Measurements from ENCODE around the gene NLRP8.

The NLRP8 gene

DNA sequence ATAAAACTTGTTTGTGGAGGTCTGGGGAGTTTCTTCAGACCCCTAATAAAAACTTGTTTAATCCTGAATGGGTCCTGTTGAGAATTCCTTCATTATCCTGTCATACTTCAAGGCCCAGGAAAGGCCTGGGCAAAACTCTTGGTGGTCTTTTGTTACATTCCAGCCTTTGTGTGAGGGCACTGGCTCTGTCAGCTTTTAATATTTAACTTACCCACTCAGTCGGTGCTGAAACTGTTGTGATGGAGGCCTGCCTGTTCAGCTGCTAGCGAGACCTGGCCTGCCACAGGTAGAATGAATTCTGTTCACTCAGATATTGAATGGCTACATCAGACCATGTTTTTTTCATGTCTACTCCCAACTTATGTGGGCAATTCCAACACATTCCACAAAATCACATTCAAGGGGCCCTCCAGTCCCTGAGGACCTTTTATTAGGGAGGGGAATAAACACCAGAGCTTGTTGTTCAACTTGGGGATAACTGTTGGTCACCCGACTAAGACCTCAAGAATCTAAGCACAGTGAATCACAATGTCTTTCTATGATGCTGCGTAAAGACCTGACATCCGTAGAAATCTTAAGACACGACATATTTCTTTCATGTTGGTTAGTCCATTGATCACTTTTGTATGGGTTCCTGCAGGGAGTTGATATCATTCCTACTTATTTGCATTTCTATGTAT is 12.5 kb downstream of the NLRP8 start:
- H3K18ac ChIP-seq (ENCODE audit: low read length) = no peak overlapping the region
- no peak overlapping the region for H3K4ac ChIP-seq (ENCODE audit: low read length)
- no peak overlapping the region for H2AK5ac ChIP-seq (ENCODE audit: low read depth, low read length)
- no peaks in the 10 kb centered on the region for H3K27me3 ChIP-seq (ENCODE audit: control insufficient read depth in 3 of 3, insufficient read depth in 3 of 3, low read depth in 1 of 3, low read length in 3 of 3)
- DNase-seq (ENCODE audit: low spot score) = no peak
- no CpG with 5 or more reads among the region's 6 CpGs for WGBS, 2 donors (ENCODE audit: extremely low coverage in 2 of 2, insufficient read length in 2 of 2, insufficient replicate concordance in 1 of 2)
- H4K8ac ChIP-seq (ENCODE audit: low read depth, low read length) = no peak overlapping the region
- no peak overlapping the region for H2BK5ac ChIP-seq (ENCODE audit: low read length)
- H3K36me3 ChIP-seq (replicated peaks in 1 of 2; ENCODE audit: control insufficient read depth in 2 of 2, insufficient read depth in 2 of 2, low read length in 2 of 2) = no peaks in the 10 kb centered on the region
- H3K23ac ChIP-seq (ENCODE audit: low read depth, low read length, poor library complexity) = no peak overlapping the region
- H2BK12ac ChIP-seq (ENCODE audit: low read length) = no peak overlapping the region
- H3K79me1 ChIP-seq (ENCODE audit: low read depth, low read length) = no peaks in the 10 kb centered on the region
- H3K9me3 ChIP-seq (replicated peaks in 1 of 2; ENCODE audit: control insufficient read depth in 2 of 2, insufficient read depth in 1 of 2, low read depth in 1 of 2, low read length in 2 of 2) = peaks cover 0 to 35% of the 10 kb centered on the region in 2 donors
- no peak overlapping the region for H3K14ac ChIP-seq (ENCODE audit: low read length)
- no peaks in the 10 kb centered on the region for H3K4me1 ChIP-seq (ENCODE audit: control insufficient read depth in 2 of 2, insufficient read depth in 1 of 2, low read depth in 1 of 2, low read length in 2 of 2)
- H3K27ac ChIP-seq (replicated peaks; ENCODE audit: low read length) = no peak overlapping the region
- no peak overlapping the region for H3K9ac ChIP-seq (ENCODE audit: low read depth, low read length, poor library complexity)
- H4K91ac ChIP-seq (ENCODE audit: low read depth, low read length, poor library complexity) = no peak overlapping the region
- H3K4me3 ChIP-seq (ENCODE audit: low read length in 2 of 2) = no peak overlapping the region
- no peak overlapping the region for H3K4me2 ChIP-seq (ENCODE audit: insufficient read depth, low read length, poor library complexity, severe bottlenecking)
- no peak overlapping the region for H2BK120ac ChIP-seq (ENCODE audit: low read depth, low read length)
- no peak overlapping the region for H2AFZ ChIP-seq (ENCODE audit: low read length)
- no peak overlapping the region for H2BK15ac ChIP-seq (ENCODE audit: low read length)

DNA sequence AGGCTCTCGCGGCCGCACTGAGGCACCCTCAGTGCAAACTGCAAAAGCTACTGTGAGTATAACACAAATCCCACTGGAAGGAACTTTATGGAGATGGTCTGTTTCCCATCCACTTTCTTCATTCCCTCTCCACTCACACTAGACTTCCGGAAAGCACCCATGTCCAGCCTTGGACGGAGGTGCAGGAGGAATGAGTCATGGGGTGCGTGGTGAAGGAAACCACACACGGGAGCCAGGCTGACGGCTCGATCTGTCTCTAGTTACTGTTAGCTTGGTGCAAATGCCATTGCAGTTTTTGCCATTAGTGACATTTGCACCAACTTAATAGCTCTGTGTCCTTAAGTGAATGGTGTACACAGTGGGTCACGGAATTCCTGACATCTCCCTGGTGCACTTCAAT is 14.6 kb downstream of the NLRP8 start:
- Histone ChIP-seq H2BK12ac (ENCODE audit: low read length) (no peak overlapping the region), H3K4ac (ENCODE audit: low read length) (no peak overlapping the region), H3K4me1 (ENCODE audit: control insufficient read depth in 2 of 2, insufficient read depth in 1 of 2, low read depth in 1 of 2, low read length in 2 of 2) (no peaks in the 10 kb centered on the region), H3K27me3 (ENCODE audit: control insufficient read depth in 3 of 3, insufficient read depth in 3 of 3, low read depth in 1 of 3, low read length in 3 of 3) (no peaks in the 10 kb centered on the region), H3K79me1 (ENCODE audit: low read depth, low read length) (no peaks in the 10 kb centered on the region), H3K27ac (replicated peaks; ENCODE audit: low read length) (no peak overlapping the region), H4K8ac (ENCODE audit: low read depth, low read length) (no peak overlapping the region), H3K18ac (ENCODE audit: low read length) (no peak overlapping the region), H2AFZ (ENCODE audit: low read length) (no peak overlapping the region), H3K9me3 (replicated peaks in 1 of 2; ENCODE audit: control insufficient read depth in 2 of 2, insufficient read depth in 1 of 2, low read depth in 1 of 2, low read length in 2 of 2) (peaks cover 0 to 31% of the 10 kb centered on the region in 2 donors), H4K91ac (ENCODE audit: low read depth, low read length, poor library complexity) (no peak overlapping the region), H3K4me2 (ENCODE audit: insufficient read depth, low read length, poor library complexity, severe bottlenecking) (no peak overlapping the region), H3K14ac (ENCODE audit: low read length) (no peak overlapping the region), H3K36me3 (replicated peaks in 1 of 2; ENCODE audit: control insufficient read depth in 2 of 2, insufficient read depth in 2 of 2, low read length in 2 of 2) (no peaks in the 10 kb centered on the region), H2BK120ac (ENCODE audit: low read depth, low read length) (no peak overlapping the region), H2AK5ac (ENCODE audit: low read depth, low read length) (no peak overlapping the region), H2BK5ac (ENCODE audit: low read length) (no peak overlapping the region), H3K23ac (ENCODE audit: low read depth, low read length, poor library complexity) (no peak overlapping the region), H3K9ac (ENCODE audit: low read depth, low read length, poor library complexity) (no peak overlapping the region), H2BK15ac (ENCODE audit: low read length) (no peak overlapping the region), H3K4me3 (ENCODE audit: low read length in 2 of 2) (peak overlapping the region in 1 of 2 donors; percentile 9)
- DNase-seq (ENCODE audit: low spot score) = no peak
- WGBS, 2 donors (ENCODE audit: extremely low coverage in 2 of 2, insufficient read length in 2 of 2, insufficient replicate concordance in 1 of 2) = no CpG with 5 or more reads among the region's 10 CpGs

DNA sequence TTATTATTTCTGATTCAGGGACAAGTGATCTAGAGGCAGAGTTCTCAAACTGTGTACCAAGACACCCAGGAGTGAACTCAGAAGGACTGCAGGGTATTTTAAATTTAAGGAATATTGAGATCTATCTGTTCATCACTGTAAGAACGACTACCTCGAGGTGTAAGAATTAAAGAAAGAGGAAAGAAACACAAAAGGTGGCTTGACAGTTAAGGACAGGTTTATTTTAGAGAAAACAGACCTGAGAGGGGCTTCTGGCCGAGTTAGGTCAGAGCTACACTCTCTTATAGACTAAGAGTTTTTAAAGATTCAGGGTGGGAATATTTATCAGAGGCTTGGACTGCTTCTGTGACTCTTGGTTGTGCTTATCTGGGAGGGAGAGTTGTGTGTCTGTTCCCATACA is 26.4 kb downstream of the NLRP8 start:
- Histone ChIP-seq H4K8ac (ENCODE audit: low read depth, low read length) (no peak overlapping the region), H3K14ac (ENCODE audit: low read length) (no peak overlapping the region)
- no CpG with 5 or more reads among the region's 3 CpGs for WGBS, 2 donors (ENCODE audit: extremely low coverage in 2 of 2, insufficient read length in 2 of 2, insufficient replicate concordance in 1 of 2)

DNA sequence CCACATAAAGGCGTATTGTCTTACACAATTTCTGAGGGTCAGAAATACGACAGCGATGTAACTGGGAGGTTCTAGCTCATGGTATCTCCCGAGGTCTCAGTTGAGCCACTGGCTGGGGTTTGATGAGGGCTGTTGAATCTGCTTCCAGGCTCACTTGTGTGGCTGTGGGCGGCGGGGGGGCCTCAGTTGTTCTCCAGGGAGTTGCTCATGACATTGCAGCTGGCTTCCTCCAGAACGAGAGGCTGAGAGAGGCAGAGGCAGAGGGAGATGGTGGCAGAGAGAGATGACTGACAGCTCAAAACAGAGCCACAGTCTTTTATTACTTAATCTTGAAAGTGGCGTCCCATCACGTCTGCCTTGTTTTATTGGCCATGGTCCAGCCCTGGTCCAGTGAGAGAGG is 32.8 kb downstream of the NLRP8 start:
- Histone ChIP-seq H3K36me3 (replicated peaks in 1 of 2; ENCODE audit: control insufficient read depth in 2 of 2, insufficient read depth in 2 of 2, low read length in 2 of 2) (no peaks in the 10 kb centered on the region), H3K27ac (replicated peaks; ENCODE audit: low read length) (no peak overlapping the region), H3K4me2 (ENCODE audit: insufficient read depth, low read length, poor library complexity, severe bottlenecking) (no peak overlapping the region), H3K4ac (ENCODE audit: low read length) (no peak overlapping the region), H3K9me3 (replicated peaks in 1 of 2; ENCODE audit: control insufficient read depth in 2 of 2, insufficient read depth in 1 of 2, low read depth in 1 of 2, low read length in 2 of 2) (peaks cover 0 to 21% of the 10 kb centered on the region in 2 donors), H3K27me3 (ENCODE audit: control insufficient read depth in 3 of 3, insufficient read depth in 3 of 3, low read depth in 1 of 3, low read length in 3 of 3) (no peaks in the 10 kb centered on the region), H4K91ac (ENCODE audit: low read depth, low read length, poor library complexity) (no peak overlapping the region), H3K14ac (ENCODE audit: low read length) (no peak overlapping the region), H2AK5ac (ENCODE audit: low read depth, low read length) (no peak overlapping the region), H3K4me3 (ENCODE audit: low read length in 2 of 2) (no peak overlapping the region), H3K79me1 (ENCODE audit: low read depth, low read length) (no peaks in the 10 kb centered on the region), H2BK12ac (ENCODE audit: low read length) (no peak overlapping the region), H3K4me1 (ENCODE audit: control insufficient read depth in 2 of 2, insufficient read depth in 1 of 2, low read depth in 1 of 2, low read length in 2 of 2) (no peaks in the 10 kb centered on the region), H3K18ac (ENCODE audit: low read length) (no peak overlapping the region), H2BK120ac (ENCODE audit: low read depth, low read length) (no peak overlapping the region), H2BK5ac (ENCODE audit: low read length) (no peak overlapping the region), H3K9ac (ENCODE audit: low read depth, low read length, poor library complexity) (no peak overlapping the region), H2AFZ (ENCODE audit: low read length) (no peak overlapping the region), H2BK15ac (ENCODE audit: low read length) (no peak overlapping the region), H3K23ac (ENCODE audit: low read depth, low read length, poor library complexity) (no peak overlapping the region), H4K8ac (ENCODE audit: low read depth, low read length) (no peak overlapping the region)
- WGBS, 2 donors (ENCODE audit: extremely low coverage in 2 of 2, insufficient read length in 2 of 2, insufficient replicate concordance in 1 of 2) = no CpG with 5 or more reads among the region's 9 CpGs
- DNase-seq (ENCODE audit: low spot score) = no peak

More for the DNA sequence above, 26.4 kb downstream of the NLRP8 start:
- Histone ChIP-seq H3K27ac (replicated peaks; ENCODE audit: low read length) (no peak overlapping the region), H3K27me3 (ENCODE audit: control insufficient read depth in 3 of 3, insufficient read depth in 3 of 3, low read depth in 1 of 3, low read length in 3 of 3) (no peaks in the 10 kb centered on the region), H4K91ac (ENCODE audit: low read depth, low read length, poor library complexity) (no peak overlapping the region), H2BK15ac (ENCODE audit: low read length) (no peak overlapping the region), H2BK12ac (ENCODE audit: low read length) (no peak overlapping the region), H3K4ac (ENCODE audit: low read length) (no peak overlapping the region), H3K9ac (ENCODE audit: low read depth, low read length, poor library complexity) (no peak overlapping the region), H2AK5ac (ENCODE audit: low read depth, low read length) (no peak overlapping the region), H2BK5ac (ENCODE audit: low read length) (no peak overlapping the region), H2AFZ (ENCODE audit: low read length) (no peak overlapping the region), H3K4me3 (ENCODE audit: low read length in 2 of 2) (no peak overlapping the region), H3K18ac (ENCODE audit: low read length) (no peak overlapping the region), H2BK120ac (ENCODE audit: low read depth, low read length) (no peak overlapping the region), H3K4me2 (ENCODE audit: insufficient read depth, low read length, poor library complexity, severe bottlenecking) (no peak overlapping the region), H3K9me3 (replicated peaks in 1 of 2; ENCODE audit: control insufficient read depth in 2 of 2, insufficient read depth in 1 of 2, low read depth in 1 of 2, low read length in 2 of 2) (peaks cover 3 to 21% of the 10 kb centered on the region in 2 donors), H3K36me3 (replicated peaks in 1 of 2; ENCODE audit: control insufficient read depth in 2 of 2, insufficient read depth in 2 of 2, low read length in 2 of 2) (no peaks in the 10 kb centered on the region), H3K4me1 (ENCODE audit: control insufficient read depth in 2 of 2, insufficient read depth in 1 of 2, low read depth in 1 of 2, low read length in 2 of 2) (no peaks in the 10 kb centered on the region), H3K79me1 (ENCODE audit: low read depth, low read length) (no peaks in the 10 kb centered on the region), H3K23ac (ENCODE audit: low read depth, low read length, poor library complexity) (no peak overlapping the region)
- DNase-seq (ENCODE audit: low spot score) = no peak

Measured in neuronal stem cell (in vitro differentiated cells).